NCI-H748 (cell line): Measurements from ENCODE around the gene PPM1B.
"Not testable (repeated sequence)": the region's sequence is repeated elsewhere in the genome, so short reads cannot be mapped to it uniquely, and the experiment has no call there.

Experiments used
- DNase-seq: peaks from one replicate; lab custom pipeline; 2025; ENCODE audit not compliant: unreplicated experiment; lab: John Stamatoyannopoulos, UW

The PPM1B gene

DNA sequence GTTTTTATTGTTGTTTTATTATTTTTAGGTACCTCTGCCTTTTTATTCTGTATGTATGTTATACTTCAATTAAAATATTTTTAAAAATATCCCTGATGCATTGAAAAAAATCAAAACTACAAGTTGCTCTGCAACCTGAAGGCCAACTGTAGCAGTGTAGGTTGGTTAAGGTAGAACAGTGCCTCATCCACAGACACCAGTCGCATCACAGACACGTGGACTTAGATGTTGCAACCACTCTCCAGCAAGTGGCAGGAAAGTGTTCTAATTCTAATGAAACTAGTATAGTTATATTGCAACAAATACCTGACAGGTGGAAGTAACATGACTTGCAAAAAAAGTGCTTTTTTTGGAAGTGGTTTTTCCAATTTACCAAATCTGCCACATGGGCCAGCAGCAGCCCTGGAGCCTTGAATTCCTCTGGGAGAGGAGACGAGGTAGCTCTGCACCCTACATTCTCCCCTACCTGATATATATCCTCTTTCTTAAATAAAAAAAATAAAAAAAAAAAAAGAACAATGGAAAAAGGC lies 78.2 kb downstream of the PPM1B start:
- no peak for DNase-seq

DNA sequence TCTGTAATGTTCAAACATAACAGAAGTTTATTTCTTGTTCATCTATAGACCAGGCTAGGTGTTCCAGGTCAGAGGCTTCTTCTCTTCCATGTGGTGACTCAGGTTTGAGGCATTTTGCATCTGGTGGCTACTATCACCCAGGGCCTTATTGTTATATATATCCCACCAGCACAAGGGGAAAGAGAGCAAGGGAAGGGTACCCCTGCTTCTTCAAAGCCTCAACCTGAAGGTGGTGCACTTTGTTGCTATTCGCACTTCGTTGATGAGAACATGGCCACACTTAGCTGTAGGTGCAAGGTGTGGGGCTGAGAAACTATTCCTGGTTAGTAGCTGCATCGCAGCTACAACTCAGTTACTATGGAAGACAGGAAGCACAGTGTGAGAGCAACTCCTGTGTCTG lies 79.2 kb downstream of the PPM1B start:
- DNase-seq, result no peak

DNA sequence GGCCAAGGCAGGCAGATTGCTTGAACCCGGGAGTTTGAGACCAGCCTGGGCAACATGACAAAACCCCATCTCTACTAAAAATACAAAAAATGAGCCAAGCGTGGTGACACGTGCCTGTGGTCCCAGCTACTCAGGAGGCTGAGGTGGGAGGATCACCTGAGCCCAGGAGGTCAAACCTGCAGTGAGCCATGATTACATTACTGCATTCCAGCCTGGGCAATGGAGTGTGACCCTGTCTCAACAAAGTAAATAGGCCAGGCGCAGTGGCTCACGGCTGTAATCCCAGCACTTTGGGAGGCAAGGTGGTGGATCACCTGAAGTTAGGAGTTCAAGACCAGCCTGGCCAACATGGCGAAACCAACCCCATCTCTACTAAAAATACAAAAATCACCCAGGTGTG lies 80.6 kb downstream of the PPM1B start:
- DNase-seq, result not testable (repeated sequence)

DNA sequence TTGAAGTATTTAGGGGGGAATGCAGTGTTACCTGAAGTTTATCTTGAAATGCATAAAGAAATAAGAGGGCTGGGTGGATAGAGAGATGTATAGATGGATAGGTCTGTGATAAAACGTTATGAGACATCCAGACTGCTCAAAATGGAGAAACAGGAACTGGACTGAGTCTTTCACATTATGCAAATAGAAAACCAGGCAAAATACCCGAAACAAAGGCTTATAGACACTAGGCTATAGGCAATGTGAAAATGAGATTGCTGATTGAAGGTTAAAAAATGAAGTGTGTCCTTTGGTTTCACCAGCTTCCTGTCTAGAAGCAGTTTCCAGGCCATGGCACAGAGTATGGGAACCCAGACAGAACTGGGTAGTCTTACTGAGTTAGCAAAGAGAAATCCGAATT lies 81.7 kb downstream of the PPM1B start:
- DNase-seq, result no peak

GRCh38 chr2:44254023-44254422 lies 85.3 kb downstream of the PPM1B start:
- no peak for DNase-seq

DNA sequence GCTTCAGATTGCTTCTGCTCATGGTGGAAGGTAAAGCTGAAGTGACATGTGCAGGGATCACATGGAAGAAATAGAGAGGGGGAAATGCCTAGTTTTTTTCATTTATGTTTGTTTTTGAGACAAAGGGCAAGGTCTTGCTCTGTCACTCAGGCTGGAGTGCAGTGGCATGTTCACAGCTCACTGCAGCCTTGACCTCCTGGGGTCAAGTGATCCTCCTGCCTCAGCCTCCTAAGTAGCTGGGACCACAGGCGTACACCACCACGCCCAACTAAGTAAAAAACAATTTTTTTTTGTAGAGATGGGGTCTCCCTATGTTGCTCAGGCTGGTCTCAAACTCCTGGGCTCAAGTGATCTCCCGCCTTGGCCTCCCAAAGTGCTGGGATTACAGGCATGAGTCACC lies 87.0 kb downstream of the PPM1B start:
- DNase-seq, result not testable (repeated sequence)

DNA sequence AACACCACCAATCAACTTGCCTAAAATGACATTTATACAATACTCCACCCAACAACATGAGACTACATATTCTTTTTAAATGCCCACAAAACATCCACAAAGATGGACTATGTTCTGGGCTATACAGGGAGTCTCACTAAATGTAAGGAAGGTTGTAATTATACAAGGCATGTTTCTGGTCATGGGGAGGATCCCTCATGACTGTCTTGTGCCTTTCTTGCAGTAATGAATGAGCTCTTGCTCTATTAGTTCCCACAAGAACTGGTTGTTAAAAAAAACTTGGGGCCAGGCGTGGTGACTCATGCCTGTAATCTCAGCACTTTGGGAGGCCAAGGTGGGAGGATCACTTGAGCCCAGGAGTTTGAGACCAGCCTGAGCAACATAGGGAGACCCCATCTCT lies 89.1 kb downstream of the PPM1B start:
- not testable (repeated sequence) for DNase-seq

DNA sequence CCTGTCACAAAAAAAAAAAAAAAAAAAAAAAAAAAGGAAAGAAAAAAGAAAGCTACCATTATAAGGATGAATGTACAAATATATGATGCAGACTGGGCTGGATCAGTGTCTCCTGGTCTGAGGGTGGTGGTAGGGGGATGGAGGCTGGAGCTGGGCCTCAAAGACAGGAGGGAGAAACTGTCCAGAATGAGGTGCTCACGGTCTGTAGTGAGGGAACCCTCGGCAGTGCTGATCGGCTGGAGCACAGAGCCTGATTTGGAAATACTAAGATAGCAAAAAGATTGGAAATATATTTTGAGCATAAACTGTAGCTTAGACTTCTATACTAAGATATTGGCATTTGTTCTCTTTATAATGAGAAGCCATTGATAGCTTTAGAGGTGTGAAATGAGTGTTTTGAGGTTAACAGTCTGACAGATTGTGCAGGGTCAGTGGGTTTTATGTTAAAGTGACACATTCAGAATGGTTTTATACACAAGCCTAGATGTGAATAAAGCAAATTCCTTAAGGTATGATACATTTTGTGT lies 98.7 kb downstream of the PPM1B start:
- DNase-seq, result no peak

- no peak for DNase-seq
Observed at GRCh38 chr2:44267796-44268648, 99.3 kb downstream of the PPM1B start.

- DNase-seq, result no peak
Observed at GRCh38 chr2:44269831-44270230, 101.2 kb downstream of the PPM1B start.

- no peak for DNase-seq
Observed at GRCh38 chr2:44271296-44271695, 102.6 kb downstream of the PPM1B start.

- DNase-seq, result no peak
Observed at GRCh38 chr2:44273076-44273475, 104.4 kb downstream of the PPM1B start.

DNA sequence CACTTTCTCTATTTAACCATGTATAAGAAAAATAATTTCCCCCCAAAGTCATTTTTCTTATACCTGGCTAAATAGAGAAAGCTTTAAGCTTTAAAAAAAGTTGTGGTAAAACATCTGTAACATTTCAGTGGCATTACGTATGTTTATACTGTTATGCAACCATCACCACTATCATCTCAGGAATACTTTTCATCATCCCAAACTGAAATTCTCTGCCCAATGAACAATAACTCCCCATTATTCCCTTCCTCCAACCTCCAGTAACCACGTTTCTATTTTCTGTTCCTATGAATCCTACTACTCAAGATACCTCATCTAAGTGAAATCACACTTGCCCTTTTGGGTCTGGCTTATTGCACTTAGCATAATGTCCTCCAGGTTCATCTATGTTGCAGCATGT lies 104.9 kb downstream of the PPM1B start:
- DNase-seq, result no peak

- no peak for DNase-seq
Observed at GRCh38 chr2:44275927-44276303, 107.2 kb downstream of the PPM1B start.

GRCh38 chr2:44277541-44277940 lies 108.9 kb downstream of the PPM1B start:
- DNase-seq, result no peak

- DNase-seq, result no peak
Observed at GRCh38 chr2:44280869-44281268, 112.2 kb downstream of the PPM1B start.
